ENCODE data around the gene SYNRG. TPM values are rescaled to one million over a fixed set of nuclear protein-coding genes. Genes with fewer than 3 reads are reported as not detected.

SYNRG gene
- total RNA-seq, 2 donors from 2014 or later: 63.8 to 64.1 TPM

DNA sequence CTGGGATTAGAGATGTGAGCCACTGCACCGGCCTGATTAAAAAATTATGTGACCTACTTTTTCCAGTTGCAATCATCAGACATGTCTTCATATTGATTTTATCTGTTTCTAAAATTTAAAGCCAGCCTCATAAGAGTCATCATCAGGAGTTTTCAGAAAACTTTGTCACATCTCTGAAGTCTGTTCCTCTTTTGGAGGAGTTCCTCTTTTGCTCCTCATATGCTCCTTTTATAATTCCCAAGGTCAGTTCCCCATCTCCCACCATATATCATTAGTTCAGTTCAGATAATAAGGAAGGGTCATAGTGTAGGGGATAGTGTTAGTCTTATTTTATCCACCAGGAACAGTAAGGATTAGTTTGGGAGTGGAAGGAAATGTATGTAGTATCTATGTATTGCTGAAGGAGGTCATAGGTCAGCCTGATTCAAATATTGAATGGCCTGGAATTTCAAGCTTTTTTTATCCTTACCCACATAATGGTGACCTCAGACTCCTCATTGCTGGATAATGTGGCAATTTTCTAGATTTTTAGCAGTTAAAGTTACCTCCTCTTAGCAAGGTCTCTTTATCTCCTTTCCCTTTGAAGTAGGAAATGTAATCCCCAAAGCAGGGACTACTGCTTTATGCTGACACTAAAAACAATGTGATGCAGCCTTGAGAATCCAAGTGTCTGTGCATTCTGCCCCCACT is 133.3 kb downstream of the SYNRG start:
- no peak overlapping the region for H3K4me3 Mint-ChIP-seq
- ATAC-seq (replicated peaks): no peak

GRCh38 chr17:37470181-37470580 is 139.0 kb downstream of the SYNRG start:
- Mint-ChIP-seq H3K27ac (no peak overlapping the region), H3K4me3 (no peak overlapping the region), H3K36me3 (ENCODE audit: low read depth) (peaks cover 97% of the 10 kb centered on the region), H3K9me3 (no peaks in the 10 kb centered on the region), H3K4me1 (no peaks in the 10 kb centered on the region), H3K27me3 (no peaks in the 10 kb centered on the region)
- ATAC-seq (replicated peaks): no peak

More for the DNA sequence above, 133.3 kb downstream of the SYNRG start:
- Mint-ChIP-seq H3K27me3 (no peaks in the 10 kb centered on the region), H3K36me3 (ENCODE audit: low read depth) (peaks cover 91% of the 10 kb centered on the region), H3K9me3 (no peaks in the 10 kb centered on the region), H3K4me1 (peaks cover 3% of the 10 kb centered on the region), H3K27ac (no peak overlapping the region)

- no peak for ATAC-seq (replicated peaks)
- Mint-ChIP-seq H3K27ac (peak overlapping the region; percentile 84), H3K9me3 (no peaks in the 10 kb centered on the region), H3K4me1 (peaks cover 2% of the 10 kb centered on the region), H3K27me3 (no peaks in the 10 kb centered on the region), H3K4me3 (no peak overlapping the region), H3K36me3 (ENCODE audit: low read depth) (peaks cover 92% of the 10 kb centered on the region)
Measured at GRCh38 chr17:37466471-37466870, 142.7 kb downstream of the SYNRG start.

DNA sequence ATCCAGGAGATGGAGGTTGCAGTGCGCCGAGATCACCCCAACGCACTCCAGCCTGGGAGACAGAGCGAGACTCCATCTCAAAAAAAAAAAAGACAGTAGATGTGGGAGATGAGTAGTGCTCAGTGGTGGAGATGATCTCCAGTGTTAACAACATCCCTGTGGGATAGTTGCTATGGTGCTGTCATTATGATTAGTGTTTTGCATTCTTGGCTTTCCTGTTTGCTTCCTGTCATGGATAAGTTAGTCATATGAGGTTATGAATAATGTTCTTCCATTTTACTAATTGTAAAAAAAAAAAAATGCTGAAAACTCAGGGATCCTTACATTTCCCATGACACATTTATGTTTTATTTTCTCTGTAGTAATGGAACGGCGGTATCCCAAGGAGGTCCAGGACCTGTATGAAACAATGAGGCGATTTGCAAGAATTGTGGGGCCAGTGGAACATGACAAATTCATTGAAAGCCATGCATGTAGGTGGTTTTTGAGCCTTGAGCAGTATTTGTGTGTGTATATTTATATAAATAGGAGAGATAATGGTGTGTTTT is 144.1 kb downstream of the SYNRG start:
- Mint-ChIP-seq H3K27ac (peak overlapping the region; percentile 84), H3K27me3 (no peaks in the 10 kb centered on the region), H3K36me3 (ENCODE audit: low read depth) (peaks cover 90% of the 10 kb centered on the region), H3K4me1 (peaks cover 4% of the 10 kb centered on the region), H3K9me3 (no peaks in the 10 kb centered on the region), H3K4me3 (no peak overlapping the region)
- peak; percentile 72 for ATAC-seq (replicated peaks)

Other genes with a start within 250 kb of the SYNRG start
- gene C17orf78, start 233.4 kb downstream of the SYNRG start, total RNA-seq: not detected
- gene ACACA, start 202.6 kb downstream of the SYNRG start, total RNA-seq: 10 to 100 TPM; 36.9 to 73.7 TPM
- gene TADA2A, start 202.5 kb downstream of the SYNRG start, total RNA-seq: 10 to 100 TPM; 29.2 to 36.7 TPM
- 10 to 100 TPM; 13.7 to 20.1 TPM for gene DUSP14, start 119.5 kb downstream of the SYNRG start, total RNA-seq
- gene DDX52, start 34.0 kb upstream of the SYNRG start, total RNA-seq: 10 to 100 TPM; 24.4 to 37.8 TPM
- under 1 TPM in 1 of 2 donors, not detected in 1; 0.50 TPM for gene HNF1B, start 135.6 kb upstream of the SYNRG start, total RNA-seq

Measured in activated T-helper 17 cell treated with anti-CD3 and anti-CD28 coated beads, Interleukin-2, amount 50 U/mL, for 72 hours (primary cell).